ENCODE results near the gene CREB5.
A peak's percentile ranks its signal among the peaks of the same experiment; 100 is the strongest.

The CREB5 gene

DNA sequence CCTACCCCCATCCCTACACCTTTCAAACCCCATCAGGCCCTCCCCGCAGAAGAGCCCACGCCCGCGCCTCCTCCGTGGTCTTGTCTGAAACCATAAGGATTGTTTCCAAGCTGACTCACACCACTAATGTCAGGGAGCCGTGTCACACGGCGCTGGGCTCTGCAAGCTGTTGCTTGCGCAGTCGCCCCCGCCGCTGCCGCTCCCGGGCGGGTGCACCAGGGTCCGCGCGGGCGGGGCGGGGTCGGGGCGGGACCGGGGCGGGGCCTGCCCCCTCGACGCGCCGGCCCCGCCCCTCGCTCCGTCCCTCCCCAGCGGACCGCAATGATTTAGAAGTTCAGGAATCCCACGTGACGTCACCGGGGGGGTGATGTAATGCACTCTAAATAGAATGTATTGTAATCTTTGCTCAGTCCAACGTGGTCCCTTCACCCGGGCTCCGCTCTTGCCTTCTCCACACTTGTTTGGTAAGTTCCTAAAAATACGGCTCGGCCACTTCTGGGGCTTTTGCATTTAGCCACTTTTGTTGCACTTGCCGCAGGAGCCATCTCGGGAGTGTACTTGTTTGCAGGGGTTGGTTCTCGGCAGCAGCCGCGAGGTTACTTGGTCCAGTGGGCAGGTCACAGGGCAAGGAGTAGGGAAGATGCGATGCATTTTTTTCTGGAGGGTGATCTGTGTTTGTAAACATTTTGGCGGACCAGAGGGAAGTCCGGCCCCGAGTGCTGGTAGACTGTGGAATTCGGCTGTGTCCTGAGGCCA, 3.2 kb upstream of the CREB5 start:
- TF ChIP-seq, protein P1, sequence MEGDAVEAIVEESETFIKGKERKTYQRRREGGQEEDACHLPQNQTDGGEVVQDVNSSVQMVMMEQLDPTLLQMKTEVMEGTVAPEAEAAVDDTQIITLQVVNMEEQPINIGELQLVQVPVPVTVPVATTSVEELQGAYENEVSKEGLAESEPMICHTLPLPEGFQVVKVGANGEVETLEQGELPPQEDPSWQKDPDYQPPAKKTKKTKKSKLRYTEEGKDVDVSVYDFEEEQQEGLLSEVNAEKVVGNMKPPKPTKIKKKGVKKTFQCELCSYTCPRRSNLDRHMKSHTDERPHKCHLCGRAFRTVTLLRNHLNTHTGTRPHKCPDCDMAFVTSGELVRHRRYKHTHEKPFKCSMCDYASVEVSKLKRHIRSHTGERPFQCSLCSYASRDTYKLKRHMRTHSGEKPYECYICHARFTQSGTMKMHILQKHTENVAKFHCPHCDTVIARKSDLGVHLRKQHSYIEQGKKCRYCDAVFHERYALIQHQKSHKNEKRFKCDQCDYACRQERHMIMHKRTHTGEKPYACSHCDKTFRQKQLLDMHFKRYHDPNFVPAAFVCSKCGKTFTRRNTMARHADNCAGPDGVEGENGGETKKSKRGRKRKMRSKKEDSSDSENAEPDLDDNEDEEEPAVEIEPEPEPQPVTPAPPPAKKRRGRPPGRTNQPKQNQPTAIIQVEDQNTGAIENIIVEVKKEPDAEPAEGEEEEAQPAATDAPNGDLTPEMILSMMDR (IDR thresholded peaks at IDR 0.05; ENCODE audit: control extremely low read depth, extremely low read depth, low read depth, missing control alignments) = no peak
- ChIA-PET CTCF (interaction anchor here (1.1 to 1.3 kb wide), 3 partner anchors 10 to 431 kb away, joined by 3 to 5 read pairs (median 3); no protein-coding TSS in a partner anchor), POLR2A (interaction anchor here (0.6 kb wide), 1 partner anchor 51 kb away, joined by 3 read pairs; no protein-coding TSS in a partner anchor)
- peak; percentile 90 for DNase-seq (ENCODE audit: extremely low spot score)

DNA sequence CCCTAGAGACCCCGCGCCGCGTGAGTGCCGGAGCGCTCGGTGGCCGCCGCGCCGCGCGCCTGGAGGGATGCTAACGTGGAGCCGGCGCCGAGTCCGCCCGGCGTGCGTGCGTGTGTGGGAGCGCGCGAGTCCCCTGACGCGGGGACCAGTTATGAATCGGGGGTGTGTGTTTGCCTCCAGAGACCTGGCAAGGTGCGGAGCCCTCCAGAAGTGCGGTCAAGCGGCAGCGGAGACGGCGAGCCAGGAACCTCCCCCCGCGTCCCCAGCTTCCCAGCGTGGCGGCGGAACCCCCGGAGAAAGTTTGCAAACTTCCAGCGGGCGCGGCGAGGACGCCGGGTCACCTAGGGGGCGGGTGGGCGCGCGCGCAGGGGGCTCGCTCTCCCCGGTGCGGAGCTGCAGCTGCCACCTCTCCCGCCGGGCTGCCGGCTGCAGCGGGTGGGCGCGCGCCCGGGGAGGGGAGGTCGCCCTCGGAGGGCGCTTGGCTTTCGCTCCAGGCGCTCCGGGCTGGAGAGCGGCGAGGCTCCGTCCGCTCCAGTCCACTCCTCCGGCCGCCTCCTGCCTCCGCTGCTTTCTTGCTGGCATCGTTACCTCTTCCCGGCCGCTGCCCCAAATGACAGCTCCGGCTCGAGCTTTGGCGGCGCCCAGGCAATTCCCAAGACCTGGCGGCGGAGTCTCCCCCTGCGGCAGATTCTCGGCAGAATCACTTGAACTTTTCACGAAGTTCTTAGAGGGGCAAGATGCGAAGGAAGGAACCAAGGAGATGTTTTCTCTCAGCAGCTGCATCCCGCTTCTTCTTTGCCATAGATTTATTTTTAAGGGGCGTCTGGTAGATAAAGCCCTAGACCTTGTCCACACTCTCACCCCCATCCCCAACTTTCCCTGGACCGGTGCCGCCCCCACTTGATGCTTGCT, 2.3 kb upstream of the CREB5 start:
- DNase-seq (ENCODE audit: extremely low spot score) = peak; percentile 17
- ChIA-PET POLR2A (interaction anchor here (0.6 to 1.1 kb wide), 2 partner anchors 33 to 69 kb away, joined by 3 to 5 read pairs; no protein-coding TSS in a partner anchor), CTCF (interaction anchor here (0.9 to 3.9 kb wide), 6 partner anchors 12 to 216 kb away, joined by 3 to 12 read pairs (median 3); no protein-coding TSS in a partner anchor)
- TF ChIP-seq, protein P1 (IDR thresholded peaks at IDR 0.05; ENCODE audit: control extremely low read depth, extremely low read depth, low read depth, missing control alignments) = no peak

DNA sequence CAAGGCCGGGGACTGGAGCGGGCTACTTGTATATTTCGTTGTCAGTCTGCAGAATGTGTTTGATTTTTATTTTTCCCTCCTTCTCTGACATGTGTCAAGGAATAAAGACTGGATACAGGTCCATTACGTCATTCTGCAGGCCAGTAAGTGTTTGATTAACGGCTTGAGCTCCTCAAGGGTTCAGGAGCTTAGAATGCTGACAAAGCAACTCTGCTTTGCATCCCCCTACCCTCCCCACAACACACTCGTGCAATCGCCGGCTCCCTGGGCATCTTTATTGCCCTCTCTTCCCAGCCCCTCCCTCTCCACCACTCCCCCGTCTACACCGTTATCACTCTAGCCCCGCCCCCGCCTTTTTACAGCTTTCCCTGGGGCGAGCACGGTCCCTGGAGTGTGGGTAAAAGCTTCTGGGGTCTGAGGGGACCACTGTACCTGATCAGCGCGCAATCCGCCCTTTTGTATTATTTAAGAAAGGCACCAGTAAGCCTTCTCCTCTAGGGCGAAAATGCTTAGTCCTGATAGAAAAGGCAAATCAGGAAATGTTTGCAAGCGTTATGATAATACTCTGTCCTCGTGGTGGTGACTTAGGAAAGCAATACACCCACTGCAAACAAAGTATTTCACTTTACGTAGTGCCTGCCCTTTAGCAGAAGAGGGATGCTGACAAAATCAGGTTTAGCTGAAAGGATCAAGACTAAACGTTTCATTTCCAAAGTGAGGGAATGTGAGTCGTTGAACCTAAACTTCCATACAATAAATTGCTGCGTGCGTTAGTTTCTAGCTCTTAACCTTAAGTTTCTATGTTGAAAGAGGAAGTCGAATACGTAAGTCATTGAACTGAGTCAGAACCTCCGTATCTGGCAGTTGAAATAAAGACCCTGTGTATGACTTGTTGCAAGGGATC, 1.4 kb upstream of the CREB5 start:
- POLR2A ChIA-PET = interaction anchor here (0.6 to 1.1 kb wide), 4 partner anchors 32 to 334 kb away, joined by 3 to 5 read pairs (median 4); no protein-coding TSS in a partner anchor
- peak; percentile 26 for DNase-seq (ENCODE audit: extremely low spot score)
- TF ChIP-seq, protein P1 (IDR thresholded peaks at IDR 0.05; ENCODE audit: control extremely low read depth, extremely low read depth, low read depth, missing control alignments) = no peak

DNA sequence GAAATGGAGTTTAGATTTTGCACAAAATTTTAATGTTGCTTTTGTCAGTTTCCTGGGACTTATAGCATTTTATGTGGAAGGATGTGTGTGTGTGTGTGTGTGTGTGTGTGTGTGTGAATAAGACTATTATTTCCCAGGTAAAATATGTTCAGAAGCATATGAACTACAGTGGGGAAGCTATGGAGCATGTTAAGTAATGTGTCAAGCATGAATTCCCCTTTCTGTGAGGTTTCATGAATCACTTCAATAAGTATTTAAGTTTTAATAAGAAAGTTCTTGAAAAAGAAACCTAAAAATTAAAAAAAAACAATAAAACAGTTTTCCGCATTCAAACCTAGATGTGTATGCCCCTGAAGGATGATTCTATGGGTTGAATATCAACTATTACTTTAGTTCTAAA, 693 bp downstream of the CREB5 start:
- ChIA-PET CTCF (interaction anchor here (0.6 to 3.9 kb wide), 9 partner anchors 8 to 443 kb away, joined by 3 to 12 read pairs (median 5); no protein-coding TSS in a partner anchor), POLR2A (no interaction called here)

More for the DNA sequence above, 1.4 kb upstream of the CREB5 start:
- CTCF ChIA-PET = interaction anchor here (0.8 to 3.9 kb wide), 9 partner anchors 10 to 215 kb away, joined by 3 to 12 read pairs (median 3); no protein-coding TSS in a partner anchor

DNA sequence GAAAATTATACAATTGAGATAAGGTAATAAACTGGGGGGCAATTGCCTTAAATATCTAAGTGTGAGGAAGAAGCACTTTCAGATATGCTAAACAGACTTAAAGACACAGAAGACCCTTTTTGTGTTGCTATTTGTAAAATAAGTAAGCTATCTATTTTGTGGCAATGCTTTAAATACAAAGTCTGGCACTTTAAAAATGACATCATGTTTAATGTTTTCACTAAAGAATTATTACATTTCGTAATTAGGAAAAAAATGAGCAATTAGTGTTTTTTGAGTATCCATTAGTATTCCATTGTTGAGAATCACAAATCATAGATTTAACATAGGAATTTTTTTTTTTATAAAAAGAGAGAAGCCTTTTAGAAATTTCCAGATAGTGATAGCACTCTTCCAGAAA, 2.1 kb downstream of the CREB5 start:
- TF ChIP-seq, protein P1 (IDR thresholded peaks at IDR 0.05; ENCODE audit: control extremely low read depth, extremely low read depth, low read depth, missing control alignments) = no peak
- CTCF ChIA-PET = interaction anchor here (0.6 to 3.0 kb wide), 4 partner anchors 12 to 162 kb away, joined by 3 to 10 read pairs (median 4); no protein-coding TSS in a partner anchor
- POLR2A ChIA-PET = interaction anchor here (1.2 kb wide), 1 partner anchor 65 kb away, joined by 3 read pairs; no protein-coding TSS in a partner anchor
- no peak for DNase-seq (ENCODE audit: extremely low spot score)

More for the DNA sequence above, 693 bp downstream of the CREB5 start:
- TF ChIP-seq, protein P1 (IDR thresholded peaks at IDR 0.05; ENCODE audit: control extremely low read depth, extremely low read depth, low read depth, missing control alignments) = no peak
- no peak for DNase-seq (ENCODE audit: extremely low spot score)
